Measurements from ENCODE around the gene CACNA1A. TPM values are rescaled to one million over a fixed set of nuclear protein-coding genes. Genes with fewer than 3 reads are reported as not detected.
"Not testable (repeated sequence)": the region's sequence is repeated elsewhere in the genome, so short reads cannot be mapped to it uniquely, and the experiment has no call there.

Gene CACNA1A
- total RNA-seq, 1 donor from 2014 or later, result 16.5 TPM

- peaks cover 6% of the 10 kb centered on the region for H3K9me3 Mint-ChIP-seq
- H3K4me1 ChIP-seq, result no peaks in the 10 kb centered on the region
- peaks cover 12% of the 10 kb centered on the region for H3K4me1 Mint-ChIP-seq
- peaks cover 3% of the 10 kb centered on the region for H3K27me3 Mint-ChIP-seq (ENCODE audit: insufficient read depth, low read depth)
- peaks cover 14% of the 10 kb centered on the region for H4K20me1 ChIP-seq (ENCODE audit: low read depth)
- no peak overlapping the region for H2AFZ ChIP-seq (replicated peaks)
- no peaks in the 10 kb centered on the region for H3F3A ChIP-seq (ENCODE audit: low read depth)
- no peak for DNase-seq (ENCODE audit: low spot score)
- H3K79me2 ChIP-seq (ENCODE audit: low read depth), result no peaks in the 10 kb centered on the region
- H3K9me3 ChIP-seq (ENCODE audit: low read depth), result no peaks in the 10 kb centered on the region
- H3K4me3 Mint-ChIP-seq, result no peak overlapping the region
- H3K27ac ChIP-seq, result no peak overlapping the region
- H3K27me3 ChIP-seq, result no peaks in the 10 kb centered on the region
- H3K36me3 ChIP-seq, result no peaks in the 10 kb centered on the region
- no peak overlapping the region for H3K27ac Mint-ChIP-seq
- no peak overlapping the region for H3K9ac ChIP-seq
- no peak overlapping the region for H3K4me2 ChIP-seq
- H3K4me3 ChIP-seq, result no peak overlapping the region
- TF ChIP-seq EZH2phosphoT487 (IDR thresholded peaks at IDR 0.05) (no peak), CTCF (IDR thresholded peaks at IDR 0.05) (peak; percentile 59)
- H3K36me3 Mint-ChIP-seq, result peaks cover 2% of the 10 kb centered on the region
These were observed 77.9 kb downstream of the CACNA1A start for GRCh38 chr19:13428352-13428751.

GRCh38 chr19:13427273-13428051, 78.8 kb downstream of the CACNA1A start:
- H3K4me1 ChIP-seq, result no peaks in the 10 kb centered on the region
- H3K27ac ChIP-seq, result no peak overlapping the region
- DNase-seq (ENCODE audit: low spot score), result no peak
- no peak overlapping the region for H3K4me3 ChIP-seq
- H3K27me3 Mint-ChIP-seq (ENCODE audit: insufficient read depth, low read depth), result peaks cover 3% of the 10 kb centered on the region
- H3F3A ChIP-seq (ENCODE audit: low read depth), result no peaks in the 10 kb centered on the region
- H3K4me2 ChIP-seq, result no peak overlapping the region
- no peaks in the 10 kb centered on the region for H3K27me3 ChIP-seq
- peaks cover 12% of the 10 kb centered on the region for H3K4me1 Mint-ChIP-seq
- no peaks in the 10 kb centered on the region for H3K79me2 ChIP-seq (ENCODE audit: low read depth)
- H3K36me3 ChIP-seq, result no peaks in the 10 kb centered on the region
- peaks cover 2% of the 10 kb centered on the region for H3K36me3 Mint-ChIP-seq
- H4K20me1 ChIP-seq (ENCODE audit: low read depth), result peaks cover 14% of the 10 kb centered on the region
- TF ChIP-seq EZH2phosphoT487 (IDR thresholded peaks at IDR 0.05), result no peak
- TF ChIP-seq CTCF (IDR thresholded peaks at IDR 0.05), result no peak
- no peak for TF ChIP-seq EZH2 (IDR thresholded peaks at IDR 0.05)
- H3K9me3 ChIP-seq (ENCODE audit: low read depth), result no peaks in the 10 kb centered on the region
- H3K9me3 Mint-ChIP-seq, result peaks cover 7% of the 10 kb centered on the region
- H3K4me3 Mint-ChIP-seq, result no peak overlapping the region
- no peak overlapping the region for H3K27ac Mint-ChIP-seq
- no peak overlapping the region for H2AFZ ChIP-seq (replicated peaks)
- H3K9ac ChIP-seq, result no peak overlapping the region

- peaks cover 13% of the 10 kb centered on the region for H4K20me1 ChIP-seq (ENCODE audit: low read depth)
- DNase-seq (ENCODE audit: low spot score); H3K27me3 ChIP-seq; H3K9me3 ChIP-seq (ENCODE audit: low read depth); H3K27ac ChIP-seq; H3K4me1 ChIP-seq; H2AFZ ChIP-seq (replicated peaks); H3K27ac Mint-ChIP-seq; H3F3A ChIP-seq (ENCODE audit: low read depth); H3K4me3 Mint-ChIP-seq; H3K36me3 ChIP-seq; H3K27me3 Mint-ChIP-seq (ENCODE audit: insufficient read depth, low read depth); H3K9ac ChIP-seq; H3K4me3 ChIP-seq; H3K36me3 Mint-ChIP-seq; H3K79me2 ChIP-seq (ENCODE audit: low read depth); H3K4me2 ChIP-seq: not testable (repeated sequence)
- H3K4me1 Mint-ChIP-seq, result peaks cover 12% of the 10 kb centered on the region
- peaks cover 17% of the 10 kb centered on the region for H3K9me3 Mint-ChIP-seq
These were observed 80.4 kb downstream of the CACNA1A start for GRCh38 chr19:13425875-13426274.

- Mint-ChIP-seq H3K36me3 (peaks cover 2% of the 10 kb centered on the region), H3K27me3 (ENCODE audit: insufficient read depth, low read depth) (peaks cover 3% of the 10 kb centered on the region), H3K9me3 (peaks cover 17% of the 10 kb centered on the region), H3K27ac (no peak overlapping the region), H3K4me1 (peaks cover 15% of the 10 kb centered on the region), H3K4me3 (no peak overlapping the region)
- no peak overlapping the region for H2AFZ ChIP-seq (replicated peaks)
- no peak overlapping the region for H3K4me2 ChIP-seq
- no peaks in the 10 kb centered on the region for H3K79me2 ChIP-seq (ENCODE audit: low read depth)
- no peaks in the 10 kb centered on the region for H3K27me3 ChIP-seq
- H4K20me1 ChIP-seq (ENCODE audit: low read depth), result peaks cover 8% of the 10 kb centered on the region
- H3K36me3 ChIP-seq, result no peaks in the 10 kb centered on the region
- H3K9me3 ChIP-seq (ENCODE audit: low read depth), result no peaks in the 10 kb centered on the region
- H3F3A ChIP-seq (ENCODE audit: low read depth), result no peaks in the 10 kb centered on the region
- TF ChIP-seq CTCF (IDR thresholded peaks at IDR 0.05) (no peak), EZH2 (IDR thresholded peaks at IDR 0.05) (no peak), EZH2phosphoT487 (IDR thresholded peaks at IDR 0.05) (no peak)
- H3K4me3 ChIP-seq, result no peak overlapping the region
- H3K9ac ChIP-seq, result no peak overlapping the region
- H3K27ac ChIP-seq, result no peak overlapping the region
- no peaks in the 10 kb centered on the region for H3K4me1 ChIP-seq
- no peak for DNase-seq (ENCODE audit: low spot score)
These were observed 81.1 kb downstream of the CACNA1A start for GRCh38 chr19:13425151-13425550.

Measured in neural progenitor cell (in vitro differentiated cells).